Tibial artery (tissue), 4 donors: ENCODE data around the gene ATXN10.

Experiments
- DNase-seq, 2 donors: peaks; one replicate each; pipeline ENCODE4 v3.0.0-alpha.2; 2019
- H3K27ac ChIP-seq, 2 donors: fragments of 200-600 bp; sonication (generic) in 1 of 2; 1 replicate in 1 of 2; 2 replicates in 1 of 2; pipeline ENCODE4 v1.5.1; 2018 to 2019; ENCODE audit warnings: mild to moderate bottlenecking in 1 of 2
- H3K27me3 ChIP-seq, 2 donors: fragments of 200-600 bp; sonication (generic) in 1 of 2; one replicate each; pipeline versions ENCODE4 v1.5.1 to v1.6.0; 2016 to 2019
- H3K36me3 ChIP-seq, 3 donors: fragments of 200-600 bp; sonication (generic) in 2 of 3; one replicate each; pipeline ENCODE4 v1.5.1; 2016 to 2019; ENCODE audit warnings: mild to moderate bottlenecking in 2 of 3
- H3K4me1 ChIP-seq, 4 donors: fragments of 200-600 bp; sonication (generic) in 2 of 4; 1 replicate in 3 of 4; 2 replicates in 1 of 4; pipeline ENCODE4 v1.5.1; 2016 to 2019
- H3K4me3 ChIP-seq, 2 donors: fragments of 200-600 bp; sonication (generic) in 1 of 2; 1 replicate in 1 of 2; 2 replicates in 1 of 2; pipeline ENCODE4 v1.5.1; 2018 to 2019; ENCODE audit warnings: mild to moderate bottlenecking in 2 of 2
- H3K9me3 ChIP-seq, 3 donors: fragments of 200-600 bp; sonication (generic) in 1 of 3; one replicate each; pipeline ENCODE4 v1.5.1; 2016 to 2019
- intact Hi-C: fragments of 100-400 bp; cut with DNase I; formaldehyde crosslinking; loops from one replicate; pipeline ENCODE4 v1.15.0; 2023; ENCODE audit warnings: low total_unique reads
- TF ChIP-seq, protein P1 (sequence below), 2 experiments: fragments of 200-600 bp in 1 of 2; fragments of 450-650 bp in 1 of 2; IDR thresholded peaks; one replicate each; pipeline ENCODE4 v1.5.1; 2017 to 2019; ENCODE audit warnings: antibody characterized with exemption in 2 of 2, mild to moderate bottlenecking in 1 of 2, moderate library complexity in 1 of 2

ATXN10 gene

DNA sequence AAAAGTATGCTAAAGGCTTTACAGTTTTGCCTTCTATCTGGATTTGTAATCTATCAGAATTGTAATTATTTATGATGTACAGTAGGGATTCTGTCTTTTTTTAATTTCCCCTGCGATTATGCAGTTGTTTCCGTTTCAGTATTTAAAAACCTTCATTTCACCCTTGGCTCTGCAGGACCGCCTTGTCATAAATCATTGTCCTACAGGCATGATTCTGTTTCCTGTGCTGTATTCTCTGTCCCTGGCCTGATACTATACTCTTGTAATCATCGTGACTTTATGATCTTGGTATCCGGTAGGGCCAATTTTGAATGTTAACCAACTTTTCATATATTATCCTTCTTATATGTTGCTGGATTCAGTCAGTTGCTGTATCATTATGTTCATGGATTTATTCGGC lies 151.7 kb downstream of the ATXN10 start:
- H3K9me3 ChIP-seq, result no peaks in the 10 kb centered on the region
- H3K27me3 ChIP-seq, result no peaks in the 10 kb centered on the region
- TF ChIP-seq, protein P1, sequence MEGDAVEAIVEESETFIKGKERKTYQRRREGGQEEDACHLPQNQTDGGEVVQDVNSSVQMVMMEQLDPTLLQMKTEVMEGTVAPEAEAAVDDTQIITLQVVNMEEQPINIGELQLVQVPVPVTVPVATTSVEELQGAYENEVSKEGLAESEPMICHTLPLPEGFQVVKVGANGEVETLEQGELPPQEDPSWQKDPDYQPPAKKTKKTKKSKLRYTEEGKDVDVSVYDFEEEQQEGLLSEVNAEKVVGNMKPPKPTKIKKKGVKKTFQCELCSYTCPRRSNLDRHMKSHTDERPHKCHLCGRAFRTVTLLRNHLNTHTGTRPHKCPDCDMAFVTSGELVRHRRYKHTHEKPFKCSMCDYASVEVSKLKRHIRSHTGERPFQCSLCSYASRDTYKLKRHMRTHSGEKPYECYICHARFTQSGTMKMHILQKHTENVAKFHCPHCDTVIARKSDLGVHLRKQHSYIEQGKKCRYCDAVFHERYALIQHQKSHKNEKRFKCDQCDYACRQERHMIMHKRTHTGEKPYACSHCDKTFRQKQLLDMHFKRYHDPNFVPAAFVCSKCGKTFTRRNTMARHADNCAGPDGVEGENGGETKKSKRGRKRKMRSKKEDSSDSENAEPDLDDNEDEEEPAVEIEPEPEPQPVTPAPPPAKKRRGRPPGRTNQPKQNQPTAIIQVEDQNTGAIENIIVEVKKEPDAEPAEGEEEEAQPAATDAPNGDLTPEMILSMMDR (IDR thresholded peaks at IDR 0.05), result no peak
- peaks cover 0 to 18% (median 12%) of the 10 kb centered on the region in 3 donors for H3K36me3 ChIP-seq
- no peak for DNase-seq
- H3K4me1 ChIP-seq, result no peaks in the 10 kb centered on the region
- no peak overlapping the region for H3K27ac ChIP-seq
- intact Hi-C loops, result no loop called here
- no peak overlapping the region for H3K4me3 ChIP-seq

DNA sequence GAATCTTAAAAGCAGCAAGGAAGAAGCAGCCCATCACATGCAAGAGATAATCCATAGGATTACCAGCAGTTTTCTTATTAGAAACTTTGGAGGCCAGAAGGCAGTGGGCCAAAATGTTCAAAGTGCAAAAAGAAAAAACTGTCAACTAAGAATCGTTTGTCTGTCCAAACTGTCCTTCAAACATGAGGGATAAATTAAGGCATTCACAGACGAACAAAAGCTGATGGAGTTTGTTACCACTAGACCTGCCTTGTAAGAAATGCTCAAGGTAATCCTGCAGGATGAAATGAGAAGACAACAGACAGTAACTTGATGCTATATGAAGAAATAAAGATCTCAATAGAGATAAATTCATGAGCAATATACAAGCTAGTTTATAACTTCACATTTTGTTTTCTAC lies 154.9 kb downstream of the ATXN10 start:
- no peak overlapping the region for H3K4me3 ChIP-seq
- no peaks in the 10 kb centered on the region for H3K4me1 ChIP-seq
- intact Hi-C loops, result no loop called here
- H3K9me3 ChIP-seq, result no peaks in the 10 kb centered on the region
- H3K36me3 ChIP-seq, result peaks cover 0 to 14% (median under 1%) of the 10 kb centered on the region in 3 donors
- H3K27ac ChIP-seq, result no peak overlapping the region
- DNase-seq, result no peak
- TF ChIP-seq, protein P1 (IDR thresholded peaks at IDR 0.05), result no peak
- H3K27me3 ChIP-seq, result no peaks in the 10 kb centered on the region

DNA sequence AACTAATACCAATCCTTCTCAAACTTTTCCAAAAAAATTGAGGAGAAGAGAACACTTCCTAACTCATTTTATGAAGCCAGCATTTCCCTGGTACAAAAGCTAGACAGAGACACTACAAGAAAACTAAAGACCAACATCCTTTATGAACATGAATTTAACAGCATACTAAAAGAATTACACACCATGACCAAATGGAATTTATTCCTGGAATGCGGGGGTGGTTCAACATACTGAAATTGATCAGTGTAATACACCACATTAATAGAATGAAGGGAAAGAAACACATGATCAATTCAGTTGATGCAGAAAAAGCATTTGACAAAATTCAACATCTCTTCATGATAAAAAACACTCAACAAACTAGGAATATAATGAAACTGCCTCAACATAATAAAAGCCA lies 157.2 kb downstream of the ATXN10 start:
- TF ChIP-seq, protein P1 (IDR thresholded peaks at IDR 0.05), result no peak
- H3K4me1 ChIP-seq, result no peaks in the 10 kb centered on the region
- H3K27me3 ChIP-seq, result no peaks in the 10 kb centered on the region
- intact Hi-C loops, result no loop called here
- H3K9me3 ChIP-seq, result no peaks in the 10 kb centered on the region
- H3K27ac ChIP-seq, result no peak overlapping the region
- no peak for DNase-seq
- no peak overlapping the region for H3K4me3 ChIP-seq
- peaks cover 0 to 10% (median 4%) of the 10 kb centered on the region in 3 donors for H3K36me3 ChIP-seq

DNA sequence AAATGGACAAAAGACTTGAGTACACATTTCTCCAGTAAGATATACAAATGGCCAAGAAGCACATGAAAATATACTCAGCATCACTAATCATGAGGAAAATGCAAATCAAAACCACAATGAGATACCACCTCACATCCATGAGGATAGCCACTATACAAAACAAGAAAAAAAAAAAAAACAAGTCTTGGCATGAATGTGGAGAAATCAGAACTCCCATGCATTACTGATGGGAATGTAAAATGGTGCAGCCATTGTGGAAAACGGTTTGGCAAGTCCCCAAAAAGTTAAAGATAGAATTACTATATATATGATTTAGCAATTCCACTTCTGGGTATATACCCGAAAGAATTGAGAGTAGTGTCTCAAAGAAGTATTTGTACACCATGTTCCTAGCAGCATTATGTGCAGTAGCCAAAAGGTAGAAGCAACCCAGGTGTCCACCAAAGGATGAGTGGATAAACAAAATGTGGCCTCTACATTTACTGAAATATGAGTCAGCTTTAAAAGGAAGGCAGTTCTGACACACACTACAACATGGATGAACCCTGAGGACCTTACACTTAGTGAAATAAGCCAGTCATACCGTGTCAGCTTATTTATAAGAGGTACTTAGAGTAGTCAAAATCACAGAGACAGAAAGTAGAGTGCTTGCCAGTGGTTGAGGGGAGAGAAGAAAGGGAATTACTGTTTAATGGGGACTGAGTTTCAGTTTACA lies 159.1 kb downstream of the ATXN10 start:
- Histone ChIP-seq H3K27ac (no peak overlapping the region), H3K27me3 (no peaks in the 10 kb centered on the region), H3K9me3 (no peaks in the 10 kb centered on the region), H3K4me3 (no peak overlapping the region), H3K36me3 (peaks cover 0 to 20% (median 0%) of the 10 kb centered on the region in 3 donors), H3K4me1 (no peaks in the 10 kb centered on the region)
- TF ChIP-seq, protein P1 (IDR thresholded peaks at IDR 0.05), result no peak
- no peak for DNase-seq
- intact Hi-C loops, result no loop called here

DNA sequence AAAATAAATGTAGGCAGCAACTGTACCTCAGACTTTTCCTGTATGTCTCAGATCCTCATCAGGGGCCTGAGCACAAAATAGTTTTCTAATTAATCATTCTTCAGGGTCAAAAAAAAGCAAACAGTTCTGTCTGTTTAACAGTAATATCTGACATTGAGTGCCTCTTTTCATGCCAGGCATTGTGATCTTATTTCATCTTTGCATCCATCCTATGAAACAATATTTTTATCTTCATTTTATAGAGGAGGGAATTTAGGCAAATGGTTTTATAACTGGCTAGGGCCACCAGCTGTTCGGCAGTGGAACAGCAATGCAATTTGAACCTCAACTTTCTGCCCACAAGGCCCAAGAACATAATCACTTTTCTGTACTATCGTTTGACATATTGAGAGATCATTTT lies 159.8 kb downstream of the ATXN10 start:
- intact Hi-C loops, result no loop called here
- Histone ChIP-seq H3K36me3 (peaks cover 0 to 20% (median 0%) of the 10 kb centered on the region in 3 donors), H3K27me3 (no peaks in the 10 kb centered on the region), H3K27ac (no peak overlapping the region), H3K9me3 (no peaks in the 10 kb centered on the region), H3K4me3 (no peak overlapping the region), H3K4me1 (no peaks in the 10 kb centered on the region)
- TF ChIP-seq, protein P1 (IDR thresholded peaks at IDR 0.05), result no peak
- no peak for DNase-seq
